ENCODE data around the gene HDAC11. TPM values are rescaled to one million over a fixed set of nuclear protein-coding genes. Genes with fewer than 3 reads are reported as not detected.

The HDAC11 gene
- polyA plus RNA-seq, 1 donor (not counting 4 experiments of a cell fraction or from before 2014, with no cell fraction given): 12.6 TPM

GRCh38 chr3:13501521-13501920 lies 21.4 kb downstream of the HDAC11 start:
- H3K27ac ChIP-seq (ENCODE audit: control insufficient read depth, insufficient read depth, low read length): no peak overlapping the region
- DNase-seq (ENCODE audit: low read depth, low spot score) (no peak), FAIRE-seq (no peak)
- no peak overlapping the region for H3K4me2 ChIP-seq (ENCODE audit: control insufficient read depth, extremely low read depth, insufficient read depth, low read depth, low read length)
- H2AFZ ChIP-seq (ENCODE audit: control insufficient read depth, low read length): no peak overlapping the region
- peaks cover 14% of the 10 kb centered on the region for H3K4me1 ChIP-seq (ENCODE audit: control insufficient read depth, extremely low read depth, insufficient read depth, low read length)
- dilution Hi-C loops (cut with MboI; ENCODE audit: extremely low pct_ligation_motif_present, low sequenced_read_pairs): no loop called here
- no peak overlapping the region for H3K4me3 ChIP-seq (ENCODE audit: control insufficient read depth in 2 of 3, extremely low read depth in 1 of 3, insufficient read depth in 2 of 3, low read depth in 1 of 3, low read length in 3 of 3)
- TF ChIP-seq CTCF (optimal IDR thresholded peaks at IDR 0.05 in 1 of 3, IDR thresholded peaks at IDR 0.05 in 1 of 3, conservative IDR thresholded peaks at IDR 0.05 in 1 of 3; ENCODE audit: extremely low read depth in 1 of 3, insufficient read depth in 2 of 3, low read length in 3 of 3): no peak
- no peak for TF ChIP-seq EZH2 (IDR thresholded peaks at IDR 0.05; ENCODE audit: low read length)
- H3K36me3 ChIP-seq (ENCODE audit: control insufficient read depth in 2 of 2, extremely low read depth in 1 of 2, insufficient read depth in 2 of 2, low read length in 2 of 2): no peaks in the 10 kb centered on the region
- no peaks in the 10 kb centered on the region for H3K9me3 ChIP-seq (ENCODE audit: control insufficient read depth, low read depth, low read length)
- no peak overlapping the region for H3K9ac ChIP-seq (ENCODE audit: control insufficient read depth, extremely low read depth, insufficient read depth, low read length)
- H3K79me2 ChIP-seq (ENCODE audit: control insufficient read depth, insufficient read depth, low read length): no peaks in the 10 kb centered on the region
- H3K9me1 ChIP-seq (ENCODE audit: control insufficient read depth, extremely low read depth, insufficient read depth, low read length): no peaks in the 10 kb centered on the region
- H4K20me1 ChIP-seq (ENCODE audit: control insufficient read depth, extremely low read depth, insufficient read depth, low read length): no peaks in the 10 kb centered on the region
- no peaks in the 10 kb centered on the region for H3K27me3 ChIP-seq (ENCODE audit: control insufficient read depth, extremely low read depth, insufficient read depth, low read length)

- dilution Hi-C loops (cut with MboI; ENCODE audit: extremely low pct_ligation_motif_present, low sequenced_read_pairs): no loop called here
- Histone ChIP-seq H3K4me2 (ENCODE audit: control insufficient read depth, extremely low read depth, insufficient read depth, low read depth, low read length) (no peak overlapping the region), H3K4me3 (ENCODE audit: control insufficient read depth in 2 of 3, extremely low read depth in 1 of 3, insufficient read depth in 2 of 3, low read depth in 1 of 3, low read length in 3 of 3) (no peak overlapping the region), H3K27me3 (ENCODE audit: control insufficient read depth, extremely low read depth, insufficient read depth, low read length) (no peaks in the 10 kb centered on the region), H3K4me1 (ENCODE audit: control insufficient read depth, extremely low read depth, insufficient read depth, low read length) (peaks cover 10% of the 10 kb centered on the region), H3K9ac (ENCODE audit: control insufficient read depth, extremely low read depth, insufficient read depth, low read length) (no peak overlapping the region), H4K20me1 (ENCODE audit: control insufficient read depth, extremely low read depth, insufficient read depth, low read length) (no peaks in the 10 kb centered on the region), H3K27ac (ENCODE audit: control insufficient read depth, insufficient read depth, low read length) (no peak overlapping the region), H3K79me2 (ENCODE audit: control insufficient read depth, insufficient read depth, low read length) (no peaks in the 10 kb centered on the region), H3K9me3 (ENCODE audit: control insufficient read depth, low read depth, low read length) (no peaks in the 10 kb centered on the region), H3K9me1 (ENCODE audit: control insufficient read depth, extremely low read depth, insufficient read depth, low read length) (no peaks in the 10 kb centered on the region), H2AFZ (ENCODE audit: control insufficient read depth, low read length) (no peak overlapping the region), H3K36me3 (ENCODE audit: control insufficient read depth in 2 of 2, extremely low read depth in 1 of 2, insufficient read depth in 2 of 2, low read length in 2 of 2) (no peaks in the 10 kb centered on the region)
- DNase-seq (ENCODE audit: low read depth, low spot score) (no peak), FAIRE-seq (no peak)
- TF ChIP-seq CTCF (optimal IDR thresholded peaks at IDR 0.05 in 1 of 3, IDR thresholded peaks at IDR 0.05 in 1 of 3, conservative IDR thresholded peaks at IDR 0.05 in 1 of 3; ENCODE audit: extremely low read depth in 1 of 3, insufficient read depth in 2 of 3, low read length in 3 of 3): no peak
Measured at GRCh38 chr3:13501958-13502790, 22.1 kb downstream of the HDAC11 start.
